ENCODE measurements around the gene ASIC2.

DNA sequence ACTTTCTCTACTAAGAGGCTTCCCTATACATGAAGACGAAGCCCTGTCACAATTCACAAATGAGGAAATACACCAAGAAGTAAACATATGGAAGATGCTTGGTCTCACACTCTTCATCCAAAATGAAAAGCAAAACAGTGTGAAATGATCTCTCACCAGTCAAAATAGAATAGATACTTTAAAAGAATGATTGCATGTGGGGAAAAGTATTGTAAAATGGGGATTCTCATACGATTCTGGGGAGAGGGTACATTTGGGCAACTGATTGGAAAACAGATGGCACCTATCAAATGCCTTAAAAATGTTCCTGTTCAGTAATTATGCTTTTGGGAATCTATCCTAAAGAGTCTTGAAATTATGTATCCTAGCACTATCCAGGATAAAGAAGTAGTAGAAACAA lies 78.1 kb downstream of the ASIC2 start:
- TF ChIP-seq ZNF565 (CRISPR knock-in tag; conservative IDR thresholded peaks at IDR 0.05; ENCODE audit: low read depth) (no peak), ZC3H10 (CRISPR knock-in tag; IDR thresholded peaks at IDR 0.05) (no peak), ZFP3 (CRISPR knock-in tag; IDR thresholded peaks at IDR 0.05) (no peak), ZFP30 (CRISPR knock-in tag; IDR thresholded peaks at IDR 0.05) (no peak), OSR1 (CRISPR knock-in tag; IDR thresholded peaks at IDR 0.05) (no peak), SNAI2 (CRISPR knock-in tag; IDR thresholded peaks at IDR 0.05) (no peak), TCF4 (CRISPR knock-in tag; IDR thresholded peaks at IDR 0.05; ENCODE audit: borderline replicate concordance) (no peak)
- TF ChIP-seq, protein P1, sequence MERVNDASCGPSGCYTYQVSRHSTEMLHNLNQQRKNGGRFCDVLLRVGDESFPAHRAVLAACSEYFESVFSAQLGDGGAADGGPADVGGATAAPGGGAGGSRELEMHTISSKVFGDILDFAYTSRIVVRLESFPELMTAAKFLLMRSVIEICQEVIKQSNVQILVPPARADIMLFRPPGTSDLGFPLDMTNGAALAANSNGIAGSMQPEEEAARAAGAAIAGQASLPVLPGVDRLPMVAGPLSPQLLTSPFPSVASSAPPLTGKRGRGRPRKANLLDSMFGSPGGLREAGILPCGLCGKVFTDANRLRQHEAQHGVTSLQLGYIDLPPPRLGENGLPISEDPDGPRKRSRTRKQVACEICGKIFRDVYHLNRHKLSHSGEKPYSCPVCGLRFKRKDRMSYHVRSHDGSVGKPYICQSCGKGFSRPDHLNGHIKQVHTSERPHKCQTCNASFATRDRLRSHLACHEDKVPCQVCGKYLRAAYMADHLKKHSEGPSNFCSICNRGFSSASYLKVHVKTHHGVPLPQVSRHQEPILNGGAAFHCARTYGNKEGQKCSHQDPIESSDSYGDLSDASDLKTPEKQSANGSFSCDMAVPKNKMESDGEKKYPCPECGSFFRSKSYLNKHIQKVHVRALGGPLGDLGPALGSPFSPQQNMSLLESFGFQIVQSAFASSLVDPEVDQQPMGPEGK (CRISPR knock-in tag; IDR thresholded peaks at IDR 0.05; ENCODE audit: borderline replicate concordance), result no peak
- TF ChIP-seq, protein P2, sequence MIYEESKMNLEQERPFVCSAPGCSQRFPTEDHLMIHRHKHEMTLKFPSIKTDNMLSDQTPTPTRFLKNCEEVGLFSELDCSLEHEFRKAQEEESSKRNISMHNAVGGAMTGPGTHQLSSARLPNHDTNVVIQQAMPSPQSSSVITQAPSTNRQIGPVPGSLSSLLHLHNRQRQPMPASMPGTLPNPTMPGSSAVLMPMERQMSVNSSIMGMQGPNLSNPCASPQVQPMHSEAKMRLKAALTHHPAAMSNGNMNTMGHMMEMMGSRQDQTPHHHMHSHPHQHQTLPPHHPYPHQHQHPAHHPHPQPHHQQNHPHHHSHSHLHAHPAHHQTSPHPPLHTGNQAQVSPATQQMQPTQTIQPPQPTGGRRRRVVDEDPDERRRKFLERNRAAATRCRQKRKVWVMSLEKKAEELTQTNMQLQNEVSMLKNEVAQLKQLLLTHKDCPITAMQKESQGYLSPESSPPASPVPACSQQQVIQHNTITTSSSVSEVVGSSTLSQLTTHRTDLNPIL (CRISPR knock-in tag; IDR thresholded peaks at IDR 0.05; ENCODE audit: low read depth), result no peak
- TF ChIP-seq, protein P3, sequence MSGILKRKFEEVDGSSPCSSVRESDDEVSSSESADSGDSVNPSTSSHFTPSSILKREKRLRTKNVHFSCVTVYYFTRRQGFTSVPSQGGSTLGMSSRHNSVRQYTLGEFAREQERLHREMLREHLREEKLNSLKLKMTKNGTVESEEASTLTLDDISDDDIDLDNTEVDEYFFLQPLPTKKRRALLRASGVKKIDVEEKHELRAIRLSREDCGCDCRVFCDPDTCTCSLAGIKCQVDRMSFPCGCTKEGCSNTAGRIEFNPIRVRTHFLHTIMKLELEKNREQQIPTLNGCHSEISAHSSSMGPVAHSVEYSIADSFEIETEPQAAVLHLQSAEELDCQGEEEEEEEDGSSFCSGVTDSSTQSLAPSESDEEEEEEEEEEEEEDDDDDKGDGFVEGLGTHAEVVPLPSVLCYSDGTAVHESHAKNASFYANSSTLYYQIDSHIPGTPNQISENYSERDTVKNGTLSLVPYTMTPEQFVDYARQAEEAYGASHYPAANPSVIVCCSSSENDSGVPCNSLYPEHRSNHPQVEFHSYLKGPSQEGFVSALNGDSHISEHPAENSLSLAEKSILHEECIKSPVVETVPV (CRISPR knock-in tag; IDR thresholded peaks at IDR 0.05), result no peak
- TF ChIP-seq, protein P4, sequence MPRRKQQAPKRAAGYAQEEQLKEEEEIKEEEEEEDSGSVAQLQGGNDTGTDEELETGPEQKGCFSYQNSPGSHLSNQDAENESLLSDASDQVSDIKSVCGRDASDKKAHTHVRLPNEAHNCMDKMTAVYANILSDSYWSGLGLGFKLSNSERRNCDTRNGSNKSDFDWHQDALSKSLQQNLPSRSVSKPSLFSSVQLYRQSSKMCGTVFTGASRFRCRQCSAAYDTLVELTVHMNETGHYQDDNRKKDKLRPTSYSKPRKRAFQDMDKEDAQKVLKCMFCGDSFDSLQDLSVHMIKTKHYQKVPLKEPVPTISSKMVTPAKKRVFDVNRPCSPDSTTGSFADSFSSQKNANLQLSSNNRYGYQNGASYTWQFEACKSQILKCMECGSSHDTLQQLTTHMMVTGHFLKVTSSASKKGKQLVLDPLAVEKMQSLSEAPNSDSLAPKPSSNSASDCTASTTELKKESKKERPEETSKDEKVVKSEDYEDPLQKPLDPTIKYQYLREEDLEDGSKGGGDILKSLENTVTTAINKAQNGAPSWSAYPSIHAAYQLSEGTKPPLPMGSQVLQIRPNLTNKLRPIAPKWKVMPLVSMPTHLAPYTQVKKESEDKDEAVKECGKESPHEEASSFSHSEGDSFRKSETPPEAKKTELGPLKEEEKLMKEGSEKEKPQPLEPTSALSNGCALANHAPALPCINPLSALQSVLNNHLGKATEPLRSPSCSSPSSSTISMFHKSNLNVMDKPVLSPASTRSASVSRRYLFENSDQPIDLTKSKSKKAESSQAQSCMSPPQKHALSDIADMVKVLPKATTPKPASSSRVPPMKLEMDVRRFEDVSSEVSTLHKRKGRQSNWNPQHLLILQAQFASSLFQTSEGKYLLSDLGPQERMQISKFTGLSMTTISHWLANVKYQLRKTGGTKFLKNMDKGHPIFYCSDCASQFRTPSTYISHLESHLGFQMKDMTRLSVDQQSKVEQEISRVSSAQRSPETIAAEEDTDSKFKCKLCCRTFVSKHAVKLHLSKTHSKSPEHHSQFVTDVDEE (CRISPR knock-in tag; IDR thresholded peaks at IDR 0.05), result no peak

Data from SK-N-SH treated with all-trans-retinoic acid at 6 μM for 48 hours (cell line).